Aortic smooth muscle cell (primary cell): ENCODE data around the gene CNIH4. TPM values are rescaled to one million over a fixed set of nuclear protein-coding genes. Genes with fewer than 3 reads are reported as not detected.

Source experiments
- total RNA-seq: library from RNA; depleted of rRNA; stranded (reverse); fragments of >200 nt; gene quantifications from 2 replicates; pipeline ENCODE4 v1.2.3, GENCODE V29; 2014

Gene CNIH4
- 55.6 and 84.8 TPM in 2 replicates for total RNA-seq

DNA sequence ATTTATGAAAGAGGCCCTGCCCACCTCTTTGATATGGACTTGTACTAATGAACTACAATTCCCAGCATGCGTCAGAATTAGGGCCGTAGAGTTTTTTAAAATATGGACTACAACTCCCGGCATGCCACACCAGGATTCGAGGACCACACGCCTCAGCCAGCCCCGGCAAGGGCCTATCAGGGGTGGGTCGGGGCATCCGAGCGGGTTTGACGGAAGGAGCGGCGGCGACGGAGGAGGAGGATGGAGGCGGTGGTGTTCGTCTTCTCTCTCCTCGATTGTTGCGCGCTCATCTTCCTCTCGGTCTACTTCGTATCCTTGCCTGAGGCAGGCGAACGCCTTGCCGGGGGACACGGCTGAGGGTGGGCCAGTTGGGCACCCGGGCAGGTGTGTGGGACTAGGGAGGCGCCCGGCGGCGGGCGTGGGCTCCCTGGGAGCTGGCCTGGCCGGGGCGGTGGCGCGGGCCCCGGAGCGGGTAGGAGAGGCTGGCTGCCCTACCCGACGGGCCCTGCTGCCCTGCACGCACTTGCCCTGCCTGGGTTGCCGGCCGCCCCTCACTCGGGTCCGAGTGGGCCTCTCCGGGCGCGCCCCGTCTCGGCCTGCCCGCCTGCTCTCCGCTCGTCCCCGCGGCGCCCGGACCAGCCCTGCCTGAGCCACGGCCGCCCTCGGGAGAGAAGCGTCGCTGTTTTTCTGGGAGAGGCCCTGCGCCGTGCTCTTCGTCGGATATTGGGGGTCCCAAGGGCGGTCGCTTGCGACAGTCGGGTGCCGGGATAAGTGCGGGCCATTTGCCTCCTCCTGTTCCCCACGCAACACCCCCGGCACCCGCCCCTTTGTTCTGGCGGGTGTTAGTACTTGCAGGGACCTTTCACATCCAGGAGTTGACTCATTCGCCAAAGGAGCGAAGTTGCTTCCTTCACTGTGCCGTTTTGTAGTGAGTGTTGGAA is at the start of gene CNIH4:
Gene CNIH4 (plus strand): TSS at position 195 of the 941 bp plus-strand sequence. CDS start 46 bp downstream, at position 241.

DNA sequence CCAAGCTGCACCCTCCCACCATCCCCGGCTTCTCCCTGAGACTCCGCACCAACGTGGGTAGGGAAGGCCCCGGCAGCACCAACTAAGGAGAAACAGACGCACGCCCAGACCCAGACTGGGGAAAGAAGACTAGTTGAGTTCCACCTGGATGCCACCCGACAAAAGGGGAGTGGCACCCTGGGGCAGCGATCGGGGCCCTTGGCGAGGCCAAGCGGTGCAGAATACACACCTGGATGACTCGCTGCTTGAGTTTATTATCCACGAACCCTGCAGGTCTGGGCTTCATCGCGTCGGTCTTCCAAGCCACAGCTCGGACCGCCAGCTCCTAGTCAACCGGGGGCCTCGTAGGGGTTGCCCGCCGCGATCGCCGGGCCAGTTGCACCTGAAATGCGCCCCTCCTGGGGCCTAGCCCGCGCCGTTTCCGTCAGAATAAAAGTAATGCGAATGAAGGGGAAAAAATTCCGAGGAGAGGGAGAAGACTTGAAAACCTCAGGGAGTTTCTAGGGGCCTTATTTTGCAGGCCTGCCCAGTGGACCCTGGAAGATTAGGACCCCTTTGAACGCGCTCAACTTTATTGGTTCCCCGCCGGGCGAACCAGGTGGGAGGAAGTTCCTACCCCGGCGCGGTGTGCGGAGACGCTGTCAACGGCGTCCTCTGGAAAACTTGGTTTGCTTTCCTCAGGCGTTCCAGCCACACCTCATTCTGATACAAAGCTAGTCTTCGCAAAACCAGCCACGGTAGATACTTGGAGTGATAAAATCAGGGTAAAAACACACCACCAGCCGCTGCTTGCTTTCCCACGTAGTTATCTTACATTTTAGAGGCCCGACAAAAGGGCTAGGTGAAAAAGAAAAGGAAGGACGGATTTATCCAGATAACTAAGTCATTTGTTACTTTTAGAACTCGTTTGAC is 26.6 kb upstream of the CNIH4 start, which contains the start of gene NVL:
Gene NVL (minus strand): TSS at position 331 of the 912 bp plus-strand sequence. CDS start 45 bp downstream, at position 286.

Other genes with a start within 250 kb of the CNIH4 start
- gene FBXO28, start 242.8 kb upstream of the CNIH4 start, total RNA-seq, result 27.1 and 35.9 TPM in 2 replicates
- gene DEGS1, start 173.6 kb upstream of the CNIH4 start, total RNA-seq, result 70.4 and 78.1 TPM in 2 replicates
- gene NVL, start 26.7 kb upstream of the CNIH4 start, total RNA-seq, result 17.7 and 18.3 TPM in 2 replicates
- gene WDR26, start 77.9 kb downstream of the CNIH4 start, total RNA-seq, result 59.2 and 99.7 TPM in 2 replicates